HG03342 (cell line): ENCODE data around the gene MED28.
"Not testable (repeated sequence)": the region's sequence is repeated elsewhere in the genome, so short reads cannot be mapped to it uniquely, and the experiment has no call there.

Experiments
- ATAC-seq: cut with Tn5 transposase; IDR thresholded peaks from one replicate; pipeline ENCODE4 v1.9.1; 2021; ENCODE audit warnings: mild to moderate bottlenecking, moderate library complexity; ENCODE audit not compliant: unreplicated experiment

MED28 gene, protein sequence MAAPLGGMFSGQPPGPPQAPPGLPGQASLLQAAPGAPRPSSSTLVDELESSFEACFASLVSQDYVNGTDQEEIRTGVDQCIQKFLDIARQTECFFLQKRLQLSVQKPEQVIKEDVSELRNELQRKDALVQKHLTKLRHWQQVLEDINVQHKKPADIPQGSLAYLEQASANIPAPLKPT

GRCh38 chr4:17614416-17615299, at the start of gene MED28:
MED28 (plus strand) TSS chr4:17614641; CDS start chr4:17614655, 14 bp downstream.
- peak; percentile 94 for ATAC-seq

DNA sequence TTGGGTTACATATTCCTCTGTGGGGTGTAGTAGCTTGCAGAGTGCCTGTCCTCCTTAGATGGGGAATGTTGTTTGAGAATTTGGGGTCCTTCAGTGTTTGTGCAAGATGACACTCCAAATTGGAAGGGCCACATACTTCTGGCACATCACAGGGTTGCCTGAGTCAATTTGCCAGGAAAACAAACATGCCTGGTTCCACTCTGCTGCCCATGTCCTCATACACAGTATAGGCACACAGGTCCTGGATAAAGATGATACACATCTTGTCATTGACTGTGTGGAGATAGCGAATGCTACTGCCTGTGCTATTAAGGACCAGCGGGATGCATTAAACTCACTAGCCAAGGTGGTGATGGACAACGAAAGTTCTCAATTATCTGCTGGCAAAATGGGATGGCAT, 48.6 kb upstream of the MED28 start:
- no peak for ATAC-seq

- ATAC-seq: no peak
Measured at GRCh38 chr4:17567271-17567670, 47.2 kb upstream of the MED28 start.

- ATAC-seq: no peak
Measured at GRCh38 chr4:17574206-17574605, 40.2 kb upstream of the MED28 start.

DNA sequence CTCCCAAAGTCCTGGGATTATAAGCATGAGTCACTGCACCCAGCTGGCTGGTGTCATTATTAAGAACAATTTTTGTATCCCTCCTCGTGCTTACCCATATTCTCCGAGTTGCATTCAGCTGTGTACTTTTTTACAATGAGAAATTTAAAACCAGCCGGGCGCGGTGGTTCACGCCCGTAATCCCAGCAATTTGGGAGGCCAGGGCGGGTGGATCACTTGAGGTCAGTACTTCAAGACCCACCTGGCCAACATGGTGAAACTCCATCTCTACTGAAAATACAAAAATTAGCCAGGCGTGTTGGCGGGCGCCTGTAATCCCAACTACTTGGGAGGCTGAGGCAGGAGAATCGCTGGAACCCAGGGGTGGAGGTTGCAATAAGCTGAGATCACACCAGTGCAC, 39.3 kb upstream of the MED28 start:
- ATAC-seq: not testable (repeated sequence)

GRCh38 chr4:17576932-17577664, 37.3 kb upstream of the MED28 start, which contains the start of gene LAP3:
LAP3 (plus strand) TSS chr4:17577198; CDS start chr4:17577466, 268 bp downstream.
- ATAC-seq: peak; percentile 74

- no peak for ATAC-seq
Measured at GRCh38 chr4:17577665-17578481, 36.6 kb upstream of the MED28 start.

DNA sequence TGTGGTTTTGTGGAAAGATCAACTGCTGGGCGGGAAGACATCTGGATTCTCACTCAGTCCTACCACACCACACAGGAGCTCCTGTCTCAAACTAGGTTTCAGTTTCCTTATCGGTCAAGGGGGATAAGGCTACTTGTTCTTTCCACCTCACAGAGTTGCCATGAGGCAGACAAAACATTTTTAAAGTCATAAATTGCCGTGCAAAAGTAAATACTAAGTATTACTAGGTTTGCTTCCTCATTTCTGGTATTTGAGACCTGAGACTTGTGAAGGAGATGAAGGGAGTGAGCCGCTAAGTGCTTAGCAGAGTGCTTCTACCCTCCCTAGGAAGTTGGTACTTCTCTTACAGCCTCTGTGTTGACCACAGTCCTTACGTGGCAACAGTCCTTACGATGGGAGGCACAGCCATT, 36.0 kb upstream of the MED28 start:
- ATAC-seq: peak; percentile 36

DNA sequence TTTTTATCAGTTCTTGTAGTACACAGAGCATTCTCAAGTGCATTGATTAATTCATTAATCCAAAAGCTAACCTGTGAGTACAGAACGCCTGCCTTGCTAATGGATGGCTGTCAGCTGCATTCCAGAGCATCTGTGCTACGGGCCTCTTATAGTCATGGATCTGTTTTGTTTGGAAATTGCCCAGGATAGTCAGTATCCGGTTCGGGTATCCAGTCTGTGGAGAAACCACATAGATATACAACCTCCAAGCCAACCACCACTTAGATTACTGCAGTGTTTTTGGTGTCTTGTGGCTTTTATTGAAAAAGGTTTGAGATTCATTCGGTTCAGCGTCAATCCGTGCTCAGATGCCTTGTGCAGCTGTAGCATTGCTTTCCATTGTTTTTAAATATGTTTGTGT, 33.5 kb upstream of the MED28 start:
- no peak for ATAC-seq

DNA sequence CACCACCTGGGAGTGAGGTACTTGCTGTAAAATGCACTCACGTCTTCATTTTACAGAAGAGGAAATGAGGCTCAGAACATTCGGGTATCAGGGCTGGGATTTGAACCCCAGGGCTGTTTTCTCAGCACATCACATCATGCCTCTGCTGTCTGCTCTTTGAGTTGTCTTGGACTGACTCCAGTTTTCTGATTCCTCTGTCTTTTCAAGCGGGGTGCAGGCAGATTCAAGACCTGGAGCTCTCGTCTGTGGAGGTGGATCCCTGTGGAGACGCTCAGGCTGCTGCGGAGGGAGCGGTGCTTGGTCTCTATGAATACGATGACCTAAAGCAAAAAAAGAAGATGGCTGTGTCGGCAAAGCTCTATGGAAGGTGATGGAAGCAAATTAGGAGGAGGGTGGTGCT, 31.2 kb upstream of the MED28 start:
- ATAC-seq: no peak

DNA sequence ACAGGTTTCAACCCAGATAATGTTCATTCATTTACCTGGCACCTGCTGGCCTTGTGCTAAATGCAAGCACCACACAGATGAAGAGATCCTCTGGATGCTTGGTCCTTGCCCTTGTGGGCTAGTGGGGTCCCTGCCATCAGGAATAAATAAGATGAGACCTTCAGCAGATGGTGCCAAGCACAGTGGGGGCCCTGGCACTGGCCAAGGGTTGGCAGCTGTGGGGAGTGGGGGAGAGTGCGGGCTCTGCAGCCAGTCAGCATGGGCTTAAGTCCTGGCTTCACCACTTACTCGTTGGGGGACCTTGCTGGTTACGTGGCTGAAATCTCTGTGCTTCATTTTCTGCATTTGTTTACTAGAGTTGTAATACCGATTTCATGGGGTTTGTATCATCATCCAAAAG, 30.5 kb upstream of the MED28 start:
- ATAC-seq: no peak

DNA sequence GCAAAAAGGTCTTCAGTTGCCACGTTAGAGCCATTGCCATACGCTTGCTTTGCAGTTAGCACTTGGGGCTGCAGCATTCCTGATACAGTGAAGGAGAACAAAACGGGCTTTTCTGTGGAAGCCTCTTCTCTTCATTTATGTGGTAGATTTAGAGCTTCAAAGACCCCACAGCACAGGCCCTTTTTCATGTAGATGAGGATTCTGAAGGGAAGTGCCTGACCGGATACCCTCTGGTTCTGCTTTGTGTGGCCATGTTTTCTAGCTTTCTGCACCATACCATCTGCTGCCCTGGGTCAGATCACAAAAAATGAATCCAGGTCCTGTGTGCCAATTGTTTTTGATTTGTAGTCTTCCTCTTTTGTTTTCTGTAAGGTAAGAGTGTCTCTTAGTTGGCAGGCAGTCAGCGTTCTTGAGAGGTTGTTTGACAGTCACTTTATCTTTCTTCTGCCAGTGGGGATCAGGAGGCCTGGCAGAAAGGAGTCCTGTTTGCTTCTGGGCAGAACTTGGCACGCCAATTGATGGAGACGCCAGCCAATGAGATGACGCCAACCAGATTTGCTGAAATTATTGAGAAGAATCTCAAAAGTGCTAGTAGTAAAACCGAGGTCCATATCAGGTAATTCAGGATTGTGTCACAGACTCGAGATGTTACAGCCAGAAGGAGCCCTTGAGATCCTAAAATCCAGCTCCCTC, 29.8 kb upstream of the MED28 start:
- ATAC-seq: no peak

- no peak for ATAC-seq
Measured at GRCh38 chr4:17587094-17587822, 27.2 kb upstream of the MED28 start.

DNA sequence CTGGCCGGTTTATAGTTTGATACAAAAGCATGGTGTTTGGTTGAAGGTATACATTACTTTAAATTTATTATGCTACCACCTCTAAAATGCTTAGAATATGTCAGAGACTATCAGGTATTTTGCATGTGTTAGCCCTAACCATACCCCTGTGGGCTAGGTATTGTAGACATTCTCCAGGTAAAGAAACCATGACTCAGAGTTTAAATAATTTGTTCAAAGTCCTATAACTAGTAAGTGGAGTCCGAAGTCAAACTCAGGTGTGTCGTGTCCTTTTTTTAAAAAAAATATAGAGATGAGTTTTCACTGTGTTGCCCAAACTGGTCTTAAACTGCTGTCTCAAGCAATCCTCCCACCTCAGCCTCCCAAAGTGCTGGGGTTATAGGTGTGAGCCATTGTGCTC, 25.1 kb upstream of the MED28 start:
- no peak for ATAC-seq

GRCh38 chr4:17595471-17596005, 18.9 kb upstream of the MED28 start:
- peak; percentile 86 for ATAC-seq

DNA sequence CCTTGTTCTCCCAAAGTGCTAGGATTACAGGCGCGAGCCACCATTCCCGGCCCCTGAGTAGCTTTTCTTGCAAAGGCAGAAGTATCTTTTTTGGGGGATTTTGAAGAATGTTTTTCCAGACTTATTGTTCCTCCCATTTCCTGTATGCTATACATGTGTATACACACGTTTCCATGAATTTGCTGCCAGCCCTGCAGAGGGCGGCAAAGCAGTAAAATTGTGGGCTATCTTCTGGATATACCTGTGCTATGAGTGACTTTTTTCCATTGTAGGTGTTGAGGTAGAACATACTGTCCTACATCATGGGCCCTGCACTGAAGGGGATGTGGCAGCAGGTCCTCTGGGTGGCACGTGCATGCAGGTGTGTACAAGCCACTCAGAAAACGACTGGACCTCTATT, 16.9 kb upstream of the MED28 start:
- ATAC-seq: no peak

DNA sequence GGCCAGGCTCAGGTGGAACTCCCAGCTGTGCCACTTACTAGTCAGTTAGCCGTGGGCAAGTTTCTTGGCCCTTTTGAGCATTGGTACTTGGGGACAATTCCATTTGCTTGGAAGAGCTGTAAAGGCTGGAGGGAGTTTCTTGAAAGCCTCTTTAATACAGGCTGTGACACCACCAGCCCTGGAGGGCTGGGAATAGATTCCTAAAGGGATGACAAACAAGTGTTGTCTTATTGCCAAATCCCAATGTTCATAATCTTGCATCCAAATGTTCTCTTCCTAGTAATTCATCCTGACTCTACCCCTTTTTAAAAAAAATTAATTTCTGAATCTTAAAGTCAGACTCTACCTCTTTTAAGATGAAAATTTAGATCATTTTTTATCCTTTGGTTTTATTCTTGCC, 14.6 kb upstream of the MED28 start:
- no peak for ATAC-seq

- ATAC-seq: no peak
Measured at GRCh38 chr4:17605236-17605635, 9.2 kb upstream of the MED28 start.

GRCh38 chr4:17613761-17614415, 553 bp upstream of the MED28 start:
- peak; percentile 42 for ATAC-seq
